SK-N-SH (cell line): Measurements from ENCODE around the gene ANO9. TPM values are rescaled to one million over a fixed set of nuclear protein-coding genes. Genes with fewer than 3 reads are reported as not detected.

ENCODE experiments used
- CTCF ChIA-PET: fragments of 300-600, 350-600 bp; formaldehyde crosslinking; extraction: SDS; loops from one replicate; lab custom pipeline; 2021; lab: Yijun Ruan, JAX
- POLR2A ChIA-PET: fragments of 350-600 bp; sonication (Branson Sonifier 250); formaldehyde crosslinking; extraction: SDS; loops from one replicate; lab custom pipeline; 2020; ENCODE audit warnings: antibody characterized with exemption, inconsistent platforms; lab: Yijun Ruan, JAX
- DNase-seq: peaks from one replicate; pipeline ENCODE4 v3.0.0; 2012
- H2AFZ ChIP-seq: fragments of 200-600 bp; sonication (generic); 2 replicates; pipeline ENCODE4 v1.8.1; 2016; ENCODE audit warnings: antibody characterized with exemption, mild to moderate bottlenecking, low read depth
- H3F3A ChIP-seq: fragments of 200-600 bp; sonication (generic); replicated peaks from 2 replicates; pipeline ENCODE3; 2016; ENCODE audit warnings: antibody characterized with exemption, mild to moderate bottlenecking; ENCODE audit not compliant: insufficient read depth
- H3K27ac ChIP-seq, 2 experiments: fragments of 200-500 bp in 1 of 2; fragments of 200-600 bp in 1 of 2; sonication (Bioruptor generic) in 1 of 2; sonication (generic), shearing (Covaris generic) in 1 of 2; 2 replicates each; pipeline versions ENCODE4 v1.5.1 to v1.6.1; 2014 to 2016; ENCODE audit warnings: low read depth in 2 of 2, inconsistent platforms in 1 of 2, low read length in 1 of 2, mild to moderate bottlenecking in 1 of 2, mixed read lengths in 1 of 2
- H3K27me3 ChIP-seq: fragments of 200-600 bp; sonication (generic), shearing (Covaris generic); 2 replicates; pipeline ENCODE4 v1.6.1; 2016; ENCODE audit warnings: mixed run types; ENCODE audit not compliant: insufficient read depth
- H3K36me3 ChIP-seq, 2 experiments: fragments of 200-500 bp in 1 of 2; fragments of 200-600 bp in 1 of 2; sonication (Bioruptor generic) in 1 of 2; sonication (generic) in 1 of 2; replicated peaks in 1 of 2; 2 replicates each; pipeline versions ENCODE3 to v1.5.1; 2014 to 2016; ENCODE audit warnings: low read length in 1 of 2, mild to moderate bottlenecking in 1 of 2; ENCODE audit not compliant: insufficient read depth in 2 of 2, control insufficient read depth in 1 of 2
- H3K4me1 ChIP-seq, 2 experiments: fragments of 200-500 bp in 1 of 2; fragments of 200-600 bp in 1 of 2; sonication (Bioruptor generic) in 1 of 2; sonication (generic), shearing (Covaris generic) in 1 of 2; 2 replicates each; pipeline versions ENCODE4 v1.5.1 to v1.6.1; 2014 to 2016; ENCODE audit warnings: low read depth in 1 of 2, low read length in 1 of 2, mixed run types in 1 of 2; ENCODE audit not compliant: insufficient read depth in 2 of 2, control insufficient read depth in 1 of 2
- H3K4me2 ChIP-seq: fragments of 200-600 bp; sonication (generic), shearing (Covaris generic); 2 replicates; pipeline ENCODE4 v1.6.1; 2017; ENCODE audit warnings: mixed run types
- H3K4me3 ChIP-seq, 2 experiments: fragments of 200-500 bp in 1 of 2; fragments of 200-600 bp in 1 of 2; sonication (Bioruptor generic) in 1 of 2; sonication (generic), shearing (Covaris generic) in 1 of 2; 2 replicates each; pipeline versions ENCODE4 v1.5.1 to v1.8.1; 2014 to 2016; ENCODE audit warnings: low read depth in 2 of 2, inconsistent platforms in 1 of 2, low read length in 1 of 2, mild to moderate bottlenecking in 1 of 2, mixed read lengths in 1 of 2, moderate library complexity in 1 of 2
- H3K79me2 ChIP-seq: fragments of 200-600 bp; sonication (generic); 2 replicates; pipeline ENCODE4 v1.8.1; 2017; ENCODE audit warnings: mild to moderate bottlenecking; ENCODE audit not compliant: insufficient read depth
- H3K9ac ChIP-seq: fragments of 200-600 bp; sonication (generic); 2 replicates; pipeline ENCODE4 v1.6.1; 2017; ENCODE audit warnings: mixed run types
- H3K9me2 ChIP-seq: fragments of 200-600 bp; sonication (generic); 2 replicates; pipeline ENCODE4 v1.6.1; 2017; ENCODE audit warnings: mixed run types
- H3K9me3 ChIP-seq: fragments of 200-600 bp; sonication (generic); 2 replicates; pipeline ENCODE4 v1.6.1; 2017; ENCODE audit warnings: mixed run types, mild to moderate bottlenecking, moderate library complexity
- H4K20me1 ChIP-seq: fragments of 200-600 bp; sonication (generic); 2 replicates; pipeline ENCODE4 v1.6.1; 2017; ENCODE audit warnings: mild to moderate bottlenecking, mixed run types; ENCODE audit not compliant: insufficient read depth
- FOXJ3 ChIP-seq: sonication (generic); formaldehyde crosslinking; IDR thresholded peaks from 2 replicates; pipeline ENCODE4 v1.5.1; 2020; ENCODE audit warnings: mild to moderate bottlenecking, missing genetic modification reagents
- FOXM1 ChIP-seq: IDR thresholded peaks from 2 replicates; pipeline ENCODE4 v1.4.0; 2012; ENCODE audit warnings: low read depth, mild to moderate bottlenecking
- NFIC ChIP-seq: IDR thresholded peaks from 2 replicates; pipeline ENCODE4 v1.4.0; 2012; ENCODE audit warnings: borderline replicate concordance
- POLR2AphosphoS5 ChIP-seq: IDR thresholded peaks from 2 replicates; pipeline ENCODE4 v1.6.1; 2012; ENCODE audit warnings: low read depth, low read length
- RFX5 ChIP-seq: IDR thresholded peaks from 2 replicates; pipeline ENCODE4 v1.6.1; 2012; ENCODE audit warnings: mild to moderate bottlenecking, improper control_type of control experiment, low read length
- TCF12 ChIP-seq: IDR thresholded peaks from 2 replicates; pipeline ENCODE4 v1.4.0; 2012
- WGBS: methylation state at CpG from one replicate; pipeline ENCODE4 v1.1.6; 2017; ENCODE audit warnings: low lambda C conversion rate; 5-methylcytosine and 5-hydroxymethylcytosine counted together
- polyA plus RNA-seq, 3 experiments: library from polyadenylated mRNA; depleted of rRNA; stranded (reverse); fragments of >200 nt; gene quantifications; 2 replicates each; pipeline ENCODE4 v1.2.3, GENCODE V29; 2012
- TF ChIP-seq, protein P1 (sequence below): IDR thresholded peaks from 2 replicates; pipeline ENCODE4; 2012
- TF ChIP-seq, protein P2 (sequence below): IDR thresholded peaks from 2 replicates; pipeline ENCODE4 v1.4.0; 2012; ENCODE audit warnings: low read depth, borderline replicate concordance
- TF ChIP-seq, protein P3 (sequence below): fragments of 150-350 bp; IDR thresholded peaks from 2 replicates; pipeline ENCODE4 v1.6.1; 2016; ENCODE audit warnings: mild to moderate bottlenecking, low read depth, low read length
- TF ChIP-seq, protein P4 (sequence below): IDR thresholded peaks from 2 replicates; pipeline ENCODE4 v1.4.0; 2012; ENCODE audit warnings: low read depth

Gene ANO9
- polyA plus RNA-seq, 1 of the 3 experiments (the other 2 are of a cell fraction) = 0.12 TPM

DNA sequence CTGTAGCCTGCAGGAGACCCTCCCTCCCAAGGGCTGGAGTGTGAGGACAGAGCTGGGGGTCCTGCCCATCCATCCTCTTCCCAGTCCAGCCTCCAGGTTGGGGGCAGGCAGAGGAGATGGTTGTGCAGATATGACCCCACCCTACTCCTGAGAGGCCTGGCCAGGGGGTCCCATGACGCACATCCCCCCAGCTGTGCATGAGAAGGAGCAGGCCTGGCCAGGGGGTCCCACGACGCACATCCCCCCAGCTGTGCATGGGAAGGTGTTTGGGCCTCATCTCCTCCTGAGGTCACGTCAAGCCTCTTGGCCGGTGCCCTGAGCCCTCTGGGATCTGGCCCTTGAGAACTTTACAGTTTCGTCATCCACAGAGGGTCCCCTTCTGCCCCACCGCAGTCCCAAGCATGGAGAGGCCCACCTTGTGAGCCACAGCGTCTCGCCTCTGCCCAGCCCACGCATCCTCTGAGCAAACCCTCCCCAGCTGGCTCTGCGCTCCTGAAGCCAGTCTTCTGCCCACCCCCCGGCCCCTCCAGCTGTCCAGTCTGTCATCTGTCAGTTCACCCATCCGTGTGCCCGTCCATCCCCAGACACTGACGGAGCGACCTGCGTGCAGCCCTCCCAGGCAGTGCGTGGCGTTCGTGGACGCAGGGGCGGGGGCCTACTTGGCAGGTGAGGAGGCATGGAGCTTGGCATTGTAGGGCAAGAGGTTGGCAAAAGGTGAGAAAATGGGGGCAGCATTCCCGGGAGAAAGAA is 2.3 kb downstream of the ANO9 start:
- CTCF ChIA-PET = interaction anchor here (1.2 to 3.1 kb wide), 3 partner anchors 9 to 11 kb away, joined by 3 to 15 read pairs (median 4); partner anchors contain the start of gene PTDSS2
- POLR2A ChIA-PET = interaction anchor here (1.1 to 1.5 kb wide), 2 partner anchors 9 to 27 kb away, joined by 4 read pairs; no protein-coding TSS in a partner anchor
- 65% methylated on average over 17 of the region's 23 CpGs for WGBS

More for the DNA sequence above, 2.3 kb downstream of the ANO9 start:
- Histone ChIP-seq H3K9ac (no peak overlapping the region), H3K9me2 (no peaks in the 10 kb centered on the region), H3K4me2 (no peak overlapping the region), H2AFZ (no peak overlapping the region), H3K4me1 (peaks cover 0 to 12% of the 10 kb centered on the region in 2 experiments; a peak in 1 of 4 replicates), H3K36me3 (no peaks in the 10 kb centered on the region), H3K9me3 (no peaks in the 10 kb centered on the region), H3K27ac (no peak overlapping the region), H3F3A (no peaks in the 10 kb centered on the region), H3K4me3 (no peak overlapping the region), H3K27me3 (peaks cover 12% of the 10 kb centered on the region), H4K20me1 (no peaks in the 10 kb centered on the region), H3K79me2 (no peaks in the 10 kb centered on the region)
- no peak for DNase-seq
- TF ChIP-seq FOXJ3 (CRISPR knock-in tag) (no peak), FOXM1 (no peak), POLR2AphosphoS5 (no peak), TCF12 (no peak), NFIC (no peak), RFX5 (no peak)
- TF ChIP-seq, protein P1, sequence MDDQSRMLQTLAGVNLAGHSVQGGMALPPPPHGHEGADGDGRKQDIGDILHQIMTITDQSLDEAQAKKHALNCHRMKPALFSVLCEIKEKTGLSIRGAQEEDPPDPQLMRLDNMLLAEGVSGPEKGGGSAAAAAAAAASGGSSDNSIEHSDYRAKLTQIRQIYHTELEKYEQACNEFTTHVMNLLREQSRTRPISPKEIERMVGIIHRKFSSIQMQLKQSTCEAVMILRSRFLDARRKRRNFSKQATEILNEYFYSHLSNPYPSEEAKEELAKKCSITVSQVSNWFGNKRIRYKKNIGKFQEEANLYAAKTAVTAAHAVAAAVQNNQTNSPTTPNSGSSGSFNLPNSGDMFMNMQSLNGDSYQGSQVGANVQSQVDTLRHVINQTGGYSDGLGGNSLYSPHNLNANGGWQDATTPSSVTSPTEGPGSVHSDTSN = no peak
- TF ChIP-seq, protein P2, sequence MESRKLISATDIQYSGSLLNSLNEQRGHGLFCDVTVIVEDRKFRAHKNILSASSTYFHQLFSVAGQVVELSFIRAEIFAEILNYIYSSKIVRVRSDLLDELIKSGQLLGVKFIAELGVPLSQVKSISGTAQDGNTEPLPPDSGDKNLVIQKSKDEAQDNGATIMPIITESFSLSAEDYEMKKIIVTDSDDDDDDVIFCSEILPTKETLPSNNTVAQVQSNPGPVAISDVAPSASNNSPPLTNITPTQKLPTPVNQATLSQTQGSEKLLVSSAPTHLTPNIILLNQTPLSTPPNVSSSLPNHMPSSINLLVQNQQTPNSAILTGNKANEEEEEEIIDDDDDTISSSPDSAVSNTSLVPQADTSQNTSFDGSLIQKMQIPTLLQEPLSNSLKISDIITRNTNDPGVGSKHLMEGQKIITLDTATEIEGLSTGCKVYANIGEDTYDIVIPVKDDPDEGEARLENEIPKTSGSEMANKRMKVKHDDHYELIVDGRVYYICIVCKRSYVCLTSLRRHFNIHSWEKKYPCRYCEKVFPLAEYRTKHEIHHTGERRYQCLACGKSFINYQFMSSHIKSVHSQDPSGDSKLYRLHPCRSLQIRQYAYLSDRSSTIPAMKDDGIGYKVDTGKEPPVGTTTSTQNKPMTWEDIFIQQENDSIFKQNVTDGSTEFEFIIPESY = no peak
- TF ChIP-seq, protein P3, sequence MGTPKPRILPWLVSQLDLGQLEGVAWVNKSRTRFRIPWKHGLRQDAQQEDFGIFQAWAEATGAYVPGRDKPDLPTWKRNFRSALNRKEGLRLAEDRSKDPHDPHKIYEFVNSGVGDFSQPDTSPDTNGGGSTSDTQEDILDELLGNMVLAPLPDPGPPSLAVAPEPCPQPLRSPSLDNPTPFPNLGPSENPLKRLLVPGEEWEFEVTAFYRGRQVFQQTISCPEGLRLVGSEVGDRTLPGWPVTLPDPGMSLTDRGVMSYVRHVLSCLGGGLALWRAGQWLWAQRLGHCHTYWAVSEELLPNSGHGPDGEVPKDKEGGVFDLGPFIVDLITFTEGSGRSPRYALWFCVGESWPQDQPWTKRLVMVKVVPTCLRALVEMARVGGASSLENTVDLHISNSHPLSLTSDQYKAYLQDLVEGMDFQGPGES = no peak
- TF ChIP-seq, protein P4, sequence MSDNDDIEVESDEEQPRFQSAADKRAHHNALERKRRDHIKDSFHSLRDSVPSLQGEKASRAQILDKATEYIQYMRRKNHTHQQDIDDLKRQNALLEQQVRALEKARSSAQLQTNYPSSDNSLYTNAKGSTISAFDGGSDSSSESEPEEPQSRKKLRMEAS = no peak
